Type B pancreatic cell (in vitro differentiated cells): ENCODE data around the gene LFNG. TPM values are rescaled to one million over a fixed set of nuclear protein-coding genes. Genes with fewer than 3 reads are reported as not detected.
"Not testable (repeated sequence)": the region's sequence is repeated elsewhere in the genome, so short reads cannot be mapped to it uniquely, and the experiment has no call there.

Source experiments
- DNase-seq: peaks from one replicate; pipeline ENCODE4 v3.0.0; 2021; ENCODE audit warnings: mixed read lengths; ENCODE audit not compliant: unreplicated experiment; ENCODE audit errors: extremely low spot score
- H3K27ac Mint-ChIP-seq: 2 replicates; pipeline ENCODE4 v1.8.0; 2021; ENCODE audit warnings: mild to moderate bottlenecking, mixed read lengths
- H3K27me3 Mint-ChIP-seq: 2 replicates; pipeline ENCODE4 v1.8.0; 2021; ENCODE audit warnings: mixed read lengths
- H3K36me3 Mint-ChIP-seq: 2 replicates; pipeline ENCODE4 v1.8.0; 2021; ENCODE audit warnings: mixed read lengths
- H3K4me1 Mint-ChIP-seq: one replicate; pipeline ENCODE4 v1.8.0; 2021; ENCODE audit warnings: mixed read lengths; ENCODE audit not compliant: unreplicated experiment
- H3K4me3 Mint-ChIP-seq: 2 replicates; pipeline ENCODE4 v1.8.0; 2021; ENCODE audit warnings: mild to moderate bottlenecking, mixed read lengths
- H3K9me3 Mint-ChIP-seq: 2 replicates; pipeline ENCODE4 v1.8.0; 2021; ENCODE audit warnings: mixed read lengths
- CTCF ChIP-seq: fragments of 200-600 bp; sonication (generic); conservative IDR thresholded peaks from 2 replicates; pipeline ENCODE4 v1.5.0; 2021; ENCODE audit warnings: antibody characterized with exemption, mild to moderate bottlenecking
- total RNA-seq: library from RNA; stranded (reverse); gene quantifications from 2 replicates; pipeline ENCODE4 v1.2.1, GENCODE V29; 2021; ENCODE audit warnings: low replicate concordance

The LFNG gene
- total RNA-seq, 1 donor from 2014 or later: 15.3 TPM

GRCh38 chr7:2535872-2536627, 16.5 kb downstream of the LFNG start:
- not testable (repeated sequence) for H3K27ac Mint-ChIP-seq, H3K4me3 Mint-ChIP-seq, DNase-seq, H3K36me3 Mint-ChIP-seq, H3K9me3 Mint-ChIP-seq, H3K27me3 Mint-ChIP-seq, H3K4me1 Mint-ChIP-seq

- Mint-ChIP-seq H3K4me1 (no peaks in the 10 kb centered on the region), H3K4me3 (no peak overlapping the region), H3K27ac (no peak overlapping the region), H3K9me3 (no peaks in the 10 kb centered on the region), H3K36me3 (no peaks in the 10 kb centered on the region), H3K27me3 (no peaks in the 10 kb centered on the region)
- TF ChIP-seq CTCF: peak; percentile 30
- no peak for DNase-seq
Measured at GRCh38 chr7:2537981-2538851, 18.6 kb downstream of the LFNG start.

GRCh38 chr7:2539031-2539911, 19.7 kb downstream of the LFNG start:
- H3K27me3 Mint-ChIP-seq: no peaks in the 10 kb centered on the region
- no peaks in the 10 kb centered on the region for H3K9me3 Mint-ChIP-seq
- TF ChIP-seq CTCF: no peak
- H3K4me3 Mint-ChIP-seq: no peak overlapping the region
- H3K36me3 Mint-ChIP-seq: no peaks in the 10 kb centered on the region
- no peaks in the 10 kb centered on the region for H3K4me1 Mint-ChIP-seq
- no peak overlapping the region for H3K27ac Mint-ChIP-seq
- DNase-seq: no peak

- no peak overlapping the region for H3K4me3 Mint-ChIP-seq
- no peak for DNase-seq
- TF ChIP-seq CTCF: no peak
- no peaks in the 10 kb centered on the region for H3K9me3 Mint-ChIP-seq
- no peaks in the 10 kb centered on the region for H3K4me1 Mint-ChIP-seq
- H3K27me3 Mint-ChIP-seq: no peaks in the 10 kb centered on the region
- H3K36me3 Mint-ChIP-seq: no peaks in the 10 kb centered on the region
- H3K27ac Mint-ChIP-seq: no peak overlapping the region
Measured at GRCh38 chr7:2540133-2540532, 20.6 kb downstream of the LFNG start.

GRCh38 chr7:2540641-2541051, 21.1 kb downstream of the LFNG start:
- no peak overlapping the region for H3K4me3 Mint-ChIP-seq

More at GRCh38 chr7:2540641-2541051, 21.1 kb downstream of the LFNG start:
- no peak for TF ChIP-seq CTCF
- H3K27me3 Mint-ChIP-seq: no peaks in the 10 kb centered on the region
- H3K9me3 Mint-ChIP-seq: no peaks in the 10 kb centered on the region
- H3K36me3 Mint-ChIP-seq: no peaks in the 10 kb centered on the region
- no peaks in the 10 kb centered on the region for H3K4me1 Mint-ChIP-seq
- H3K27ac Mint-ChIP-seq: no peak overlapping the region
- DNase-seq: peak; percentile 68
